Epithelial cell of esophagus (primary cell): ENCODE data around the gene ATF7IP2.

Experiments
- DNase-seq: peaks from one replicate; pipeline ENCODE4 v3.0.0; 2010; ENCODE audit warnings: low read depth
- H3K4me3 ChIP-seq: 2 replicates; pipeline ENCODE4 v1.5.1; 2011; ENCODE audit warnings: mild to moderate bottlenecking, low read length, control low read depth
- TF ChIP-seq, protein P1 (sequence below): IDR thresholded peaks from 2 replicates; pipeline ENCODE4 v1.5.1; 2011; ENCODE audit warnings: low read depth, mild to moderate bottlenecking, low read length, control low read depth, inconsistent platforms; ENCODE audit not compliant: insufficient read depth; ENCODE audit errors: missing control alignments

ATF7IP2 gene

DNA sequence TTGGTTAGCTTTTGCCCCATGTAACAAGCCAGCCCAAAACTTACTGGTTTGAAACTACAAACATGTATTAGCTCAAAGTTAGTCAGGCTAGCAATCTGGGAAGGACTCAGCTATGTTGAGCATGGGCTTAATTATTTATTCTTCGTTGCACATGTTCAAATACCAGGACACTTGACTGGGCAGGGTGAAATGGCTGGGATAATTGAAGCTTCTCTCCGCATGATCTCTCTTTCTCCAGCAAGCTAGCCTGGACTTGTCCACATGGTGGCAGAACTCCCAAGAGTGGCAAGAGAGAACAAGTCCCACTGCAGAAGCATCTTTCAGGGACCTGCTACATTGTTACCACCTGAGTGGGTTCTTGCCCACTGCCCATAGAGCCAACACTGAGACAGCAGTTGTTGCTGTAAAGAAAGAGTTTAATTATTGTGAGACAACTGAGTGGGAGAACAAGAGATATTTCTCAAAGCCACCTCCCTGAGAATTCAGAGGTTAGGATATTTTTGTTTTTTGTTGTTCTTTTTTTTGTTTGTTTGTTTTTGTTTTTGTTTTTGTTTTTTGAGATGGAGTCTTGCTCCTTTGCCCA lies 16.8 kb upstream of the ATF7IP2 start:
- TF ChIP-seq, protein P1, sequence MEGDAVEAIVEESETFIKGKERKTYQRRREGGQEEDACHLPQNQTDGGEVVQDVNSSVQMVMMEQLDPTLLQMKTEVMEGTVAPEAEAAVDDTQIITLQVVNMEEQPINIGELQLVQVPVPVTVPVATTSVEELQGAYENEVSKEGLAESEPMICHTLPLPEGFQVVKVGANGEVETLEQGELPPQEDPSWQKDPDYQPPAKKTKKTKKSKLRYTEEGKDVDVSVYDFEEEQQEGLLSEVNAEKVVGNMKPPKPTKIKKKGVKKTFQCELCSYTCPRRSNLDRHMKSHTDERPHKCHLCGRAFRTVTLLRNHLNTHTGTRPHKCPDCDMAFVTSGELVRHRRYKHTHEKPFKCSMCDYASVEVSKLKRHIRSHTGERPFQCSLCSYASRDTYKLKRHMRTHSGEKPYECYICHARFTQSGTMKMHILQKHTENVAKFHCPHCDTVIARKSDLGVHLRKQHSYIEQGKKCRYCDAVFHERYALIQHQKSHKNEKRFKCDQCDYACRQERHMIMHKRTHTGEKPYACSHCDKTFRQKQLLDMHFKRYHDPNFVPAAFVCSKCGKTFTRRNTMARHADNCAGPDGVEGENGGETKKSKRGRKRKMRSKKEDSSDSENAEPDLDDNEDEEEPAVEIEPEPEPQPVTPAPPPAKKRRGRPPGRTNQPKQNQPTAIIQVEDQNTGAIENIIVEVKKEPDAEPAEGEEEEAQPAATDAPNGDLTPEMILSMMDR = peak; percentile 47
- DNase-seq = peak; percentile 81
- no peak overlapping the region for H3K4me3 ChIP-seq

DNA sequence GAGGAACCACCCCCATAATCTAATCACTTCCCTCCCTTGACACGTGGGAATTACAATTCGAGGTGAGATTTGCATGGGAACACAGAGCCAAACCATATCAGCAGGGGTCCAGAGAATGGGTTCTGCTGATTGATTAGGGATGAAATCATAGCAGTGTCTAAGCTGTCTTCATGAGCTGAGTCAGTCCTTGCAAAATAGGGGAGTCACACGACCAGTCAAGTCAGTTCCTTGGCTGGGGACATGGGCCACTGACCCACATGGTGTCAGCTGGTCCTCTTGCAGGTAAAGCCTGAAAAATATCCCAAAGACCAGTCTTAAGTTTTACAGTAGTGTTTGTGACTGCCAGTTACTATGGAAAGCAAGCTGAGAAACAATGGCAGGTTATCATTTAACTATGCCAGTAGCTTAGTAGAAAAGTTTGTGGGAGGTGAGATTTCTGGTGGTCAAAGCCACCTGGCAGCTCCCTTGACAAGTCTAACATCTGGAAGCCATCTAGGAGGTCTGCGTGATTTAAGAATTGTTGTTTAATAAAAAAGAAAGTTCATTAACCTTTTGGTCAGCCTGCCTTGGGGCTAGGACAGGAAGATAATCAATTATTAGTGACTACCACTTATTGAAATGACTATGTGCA lies 15.7 kb upstream of the ATF7IP2 start:
- no peak overlapping the region for H3K4me3 ChIP-seq
- TF ChIP-seq, protein P1 = no peak
- DNase-seq = peak; percentile 39

DNA sequence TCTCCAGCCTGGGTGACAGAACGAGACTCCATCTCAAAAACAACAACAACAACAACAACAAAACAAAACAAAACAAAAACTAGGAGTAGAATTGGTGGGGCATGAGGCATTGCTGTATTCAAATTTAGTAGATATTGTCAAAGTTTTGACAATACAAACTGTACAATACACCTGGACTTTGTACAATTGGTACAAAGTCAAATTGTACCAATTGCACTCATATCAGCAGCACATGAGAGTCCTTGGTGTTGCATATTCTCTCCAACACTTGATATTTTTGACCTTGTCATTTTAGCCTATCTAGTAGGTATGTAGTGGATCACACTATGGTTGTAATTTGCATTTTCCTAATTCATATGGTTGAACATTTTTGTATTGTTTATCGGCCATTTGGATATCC lies 14.3 kb upstream of the ATF7IP2 start:
- no peak overlapping the region for H3K4me3 ChIP-seq
- DNase-seq = no peak
- TF ChIP-seq, protein P1 = no peak

DNA sequence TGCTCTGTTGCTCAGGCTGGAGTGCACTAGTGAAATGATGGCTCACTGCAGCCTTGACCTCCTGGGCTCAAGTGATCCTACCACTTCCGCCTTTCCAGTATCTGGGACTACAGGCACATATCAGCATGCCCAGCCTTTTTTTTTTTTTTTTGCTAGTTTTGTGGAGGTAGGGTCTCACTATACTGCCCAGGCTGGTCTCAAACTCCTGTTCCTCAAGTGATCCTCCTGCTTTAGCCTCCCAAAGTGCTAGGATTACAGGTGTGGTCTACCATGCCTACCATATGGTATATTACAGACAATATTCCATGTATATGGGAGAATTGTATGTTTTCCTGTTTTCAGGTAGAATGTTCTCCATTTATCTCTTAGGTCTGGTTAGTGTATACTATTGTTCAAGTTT lies 12.3 kb upstream of the ATF7IP2 start:
- no peak for DNase-seq
- no peak overlapping the region for H3K4me3 ChIP-seq
- TF ChIP-seq, protein P1 = no peak

DNA sequence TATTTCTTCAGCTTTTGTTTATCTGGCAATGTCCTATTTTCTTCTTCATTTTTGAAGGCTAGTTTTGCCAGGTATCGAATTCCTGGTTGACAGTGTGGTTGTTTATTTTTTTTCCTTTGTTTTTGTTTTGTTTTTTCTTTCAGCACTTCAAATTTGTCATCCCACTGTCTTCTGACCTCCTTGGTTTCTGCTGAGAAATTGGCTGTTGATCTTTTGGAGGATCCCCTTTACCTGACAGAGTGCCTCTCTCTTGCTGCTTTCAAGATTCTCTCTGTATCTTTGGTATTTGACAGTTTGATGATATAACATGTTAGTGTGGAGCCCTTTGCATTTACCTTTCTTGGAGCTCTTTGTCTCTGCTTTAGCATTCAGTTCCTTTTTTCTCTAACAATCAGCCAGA lies 9.6 kb upstream of the ATF7IP2 start:
- TF ChIP-seq, protein P1 = no peak
- DNase-seq = no peak

DNA sequence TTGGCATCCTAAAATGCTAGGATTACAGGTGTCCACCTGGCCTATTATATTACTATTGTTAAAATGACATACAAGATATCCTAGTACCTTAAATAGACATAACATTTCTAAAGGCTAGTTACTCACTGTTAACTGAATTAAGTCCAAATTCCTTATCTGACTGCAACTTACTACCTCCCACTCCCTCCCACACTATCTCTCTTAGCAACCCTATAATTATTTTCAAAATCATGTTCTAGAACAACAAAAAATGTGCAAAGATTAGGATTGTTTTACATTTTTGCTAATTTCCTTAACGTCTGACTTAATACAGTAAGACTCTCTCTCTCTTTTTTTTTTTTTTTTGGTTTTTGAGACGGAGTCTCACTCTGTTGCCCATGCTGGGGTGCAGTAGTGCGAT lies 2.2 kb upstream of the ATF7IP2 start:
- no peak for DNase-seq
- TF ChIP-seq, protein P1 = no peak
- no peak overlapping the region for H3K4me3 ChIP-seq

More for the DNA sequence above, 9.6 kb upstream of the ATF7IP2 start:
- H3K4me3 ChIP-seq = no peak overlapping the region
